ENCODE data around the gene TTYH1.
A peak's percentile ranks its signal among the peaks of the same experiment; 100 is the strongest.
"Not testable (repeated sequence)": the region's sequence is repeated elsewhere in the genome, so short reads cannot be mapped to it uniquely, and the experiment has no call there.

TTYH1 gene

GRCh38 chr19:54446349-54446748 is 31.1 kb downstream of the TTYH1 start:
- not testable (repeated sequence) for DNase-seq

DNA sequence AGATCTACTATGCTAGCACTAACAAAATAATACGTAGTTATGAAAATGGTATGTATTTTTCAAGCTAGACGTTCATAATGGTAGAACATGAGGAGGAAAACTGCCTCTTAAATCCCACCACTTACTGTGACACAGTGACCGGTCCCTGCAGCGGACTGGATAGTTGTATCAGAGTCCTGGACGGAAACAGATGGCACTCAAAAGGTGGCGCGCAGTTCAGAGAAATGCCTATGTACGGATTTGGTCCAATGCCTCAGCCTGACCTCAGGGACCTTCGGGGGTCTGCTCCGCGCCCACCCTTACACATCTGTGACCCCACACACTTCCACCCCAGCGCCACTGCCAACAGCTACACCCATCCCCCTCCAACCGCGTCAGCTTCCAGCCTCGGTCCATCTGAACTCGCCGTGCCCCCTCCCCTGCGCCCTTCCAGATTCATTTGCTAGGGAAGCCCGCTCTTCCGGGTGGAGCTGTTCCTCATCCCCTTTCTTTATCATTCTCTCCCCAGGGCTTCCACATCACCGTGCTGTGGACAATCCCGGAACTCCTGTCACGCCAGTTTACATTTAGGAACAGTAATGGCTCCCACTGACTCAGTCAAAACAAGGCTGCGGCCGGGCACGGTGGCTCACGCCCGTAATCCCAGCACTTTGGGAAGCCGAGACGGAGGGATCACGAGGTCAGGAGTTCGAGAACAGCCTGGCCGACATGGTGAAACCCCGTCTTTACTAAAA is 32.9 kb downstream of the TTYH1 start:
- DNase-seq, result no peak

GRCh38 chr19:54448774-54449700 is 33.8 kb downstream of the TTYH1 start, which contains the start of gene LENG8:
TSS of gene LENG8 (plus strand) at chr19:54449199. CDS start at chr19:54451345, 2,146 bp downstream.
- DNase-seq, result peak; percentile 91

DNA sequence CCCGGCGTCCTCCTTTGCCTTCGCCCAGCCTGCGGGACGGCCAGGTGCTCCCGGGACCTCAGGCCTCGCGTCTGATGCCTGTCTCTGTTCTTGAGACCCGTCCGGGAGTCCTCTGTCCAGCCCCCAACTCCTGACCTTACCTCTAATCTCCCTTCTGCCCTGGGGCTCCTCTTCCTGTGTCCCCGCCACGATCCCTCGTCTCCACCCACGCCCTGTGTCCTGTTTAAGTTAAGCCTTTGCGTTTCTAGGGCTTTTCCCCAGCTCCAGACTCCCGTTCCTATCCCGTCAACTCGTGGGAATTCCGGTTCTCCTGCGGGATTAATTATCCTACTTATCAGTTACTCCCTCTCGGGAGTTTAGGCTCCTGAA is 34.4 kb downstream of the TTYH1 start:
- no peak for DNase-seq

DNA sequence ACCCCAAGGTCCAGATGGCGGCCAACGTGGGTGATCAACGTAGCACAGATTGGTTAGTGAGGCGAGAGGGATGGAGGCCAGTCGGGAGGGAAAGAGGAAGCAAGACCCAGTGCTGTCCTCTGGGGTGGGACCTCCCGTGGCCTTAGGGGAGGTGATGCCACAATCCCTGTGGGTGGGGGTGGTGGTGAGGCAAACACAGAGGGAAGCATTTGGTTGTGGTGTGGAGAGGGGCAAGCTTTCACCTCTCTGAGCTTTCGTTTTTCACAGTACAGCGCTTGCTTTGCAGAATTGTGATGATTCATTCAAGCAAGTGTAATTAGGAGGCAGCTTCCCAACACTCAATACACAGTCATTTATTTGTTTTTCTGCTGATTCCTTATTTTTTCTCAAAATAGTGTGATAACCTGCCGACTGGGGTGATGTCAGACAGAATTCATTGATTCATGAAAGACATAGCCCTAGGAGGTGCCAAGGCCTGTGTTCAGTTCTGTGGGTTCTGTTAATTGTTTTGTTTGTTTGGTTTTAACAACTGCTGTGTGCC is 36.1 kb downstream of the TTYH1 start:
- DNase-seq, result no peak

DNA sequence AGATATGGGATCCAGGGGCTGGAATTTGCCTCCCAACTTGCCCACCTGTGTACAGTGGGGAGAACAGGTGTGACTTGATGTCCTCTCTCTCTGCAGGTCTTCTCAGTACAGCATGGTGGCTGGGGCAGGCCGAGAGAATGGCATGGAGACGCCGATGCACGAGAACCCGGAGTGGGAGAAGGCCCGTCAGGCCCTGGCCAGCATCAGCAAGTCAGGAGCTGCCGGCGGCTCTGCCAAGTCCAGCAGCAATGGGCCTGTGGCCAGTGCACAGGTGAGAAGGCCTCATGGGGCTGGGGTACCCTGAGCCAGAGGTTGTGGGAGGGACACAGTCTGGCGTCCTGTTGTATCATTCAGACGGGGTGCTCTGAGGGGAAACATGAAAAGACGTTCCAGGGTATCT is 36.7 kb downstream of the TTYH1 start:
- DNase-seq, result no peak

DNA sequence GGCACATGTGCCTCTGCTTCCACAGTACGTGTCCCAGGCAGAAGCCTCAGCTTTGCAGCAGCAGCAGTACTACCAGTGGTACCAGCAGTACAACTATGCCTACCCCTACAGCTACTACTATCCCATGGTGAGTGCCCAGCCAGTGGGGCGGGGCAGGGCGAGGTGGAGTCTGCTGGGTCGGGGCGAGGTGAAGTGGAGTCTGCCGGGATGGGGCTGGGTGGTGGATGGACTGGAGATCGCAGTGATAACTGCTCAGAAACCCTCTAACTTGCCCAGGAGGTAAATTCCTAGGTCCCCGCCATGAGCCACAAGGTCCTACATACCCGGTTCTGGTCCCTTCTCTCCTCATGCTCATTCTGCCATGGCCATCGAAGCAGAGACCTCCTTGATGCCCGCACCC is 37.4 kb downstream of the TTYH1 start:
- no peak for DNase-seq

- DNase-seq, result no peak
Observed at GRCh38 chr19:54453921-54454780, 38.9 kb downstream of the TTYH1 start.

DNA sequence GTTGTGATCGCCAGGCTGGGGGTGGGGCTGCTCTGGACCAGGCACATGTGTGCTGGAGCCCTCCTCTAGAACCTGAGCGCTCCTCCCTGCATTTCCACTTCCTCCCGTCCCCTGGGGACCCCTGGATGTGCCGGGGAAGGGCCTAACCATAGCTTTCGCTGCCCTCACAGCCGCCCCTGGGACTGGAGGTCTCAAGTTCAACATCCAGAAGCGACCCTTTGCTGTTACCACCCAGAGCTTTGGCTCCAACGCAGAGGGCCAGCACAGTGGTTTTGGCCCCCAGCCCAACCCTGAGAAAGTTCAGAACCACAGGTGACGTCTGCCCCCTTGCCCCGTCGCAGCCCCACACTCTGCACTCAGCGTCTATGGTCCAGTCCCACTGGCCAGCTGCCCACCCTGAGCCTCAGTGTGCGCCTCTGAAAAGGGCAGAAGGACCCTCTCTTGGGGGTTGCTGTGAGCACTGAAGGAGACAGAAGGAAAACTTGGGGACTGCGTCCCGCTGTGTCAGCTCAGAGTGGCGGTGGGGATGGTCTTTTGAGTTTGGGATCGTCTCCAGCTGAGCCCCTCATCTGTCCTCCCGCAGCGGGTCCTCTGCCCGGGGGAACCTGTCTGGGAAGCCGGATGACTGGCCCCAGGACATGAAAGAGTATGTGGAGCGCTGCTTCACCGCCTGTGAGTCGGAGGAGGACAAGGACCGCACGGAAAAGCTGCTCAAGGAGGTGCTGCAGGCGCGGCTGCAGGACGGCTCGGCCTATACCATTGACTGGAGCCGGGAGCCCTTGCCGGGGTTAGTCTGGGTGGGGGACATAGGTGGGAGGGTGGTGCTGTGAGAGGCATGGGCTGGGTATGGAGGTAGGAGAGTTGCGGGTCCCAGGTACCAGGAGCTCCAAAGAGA is 39.8 kb downstream of the TTYH1 start:
- no peak for DNase-seq

GRCh38 chr19:54455786-54456422 is 40.6 kb downstream of the TTYH1 start:
- DNase-seq, result no peak

DNA sequence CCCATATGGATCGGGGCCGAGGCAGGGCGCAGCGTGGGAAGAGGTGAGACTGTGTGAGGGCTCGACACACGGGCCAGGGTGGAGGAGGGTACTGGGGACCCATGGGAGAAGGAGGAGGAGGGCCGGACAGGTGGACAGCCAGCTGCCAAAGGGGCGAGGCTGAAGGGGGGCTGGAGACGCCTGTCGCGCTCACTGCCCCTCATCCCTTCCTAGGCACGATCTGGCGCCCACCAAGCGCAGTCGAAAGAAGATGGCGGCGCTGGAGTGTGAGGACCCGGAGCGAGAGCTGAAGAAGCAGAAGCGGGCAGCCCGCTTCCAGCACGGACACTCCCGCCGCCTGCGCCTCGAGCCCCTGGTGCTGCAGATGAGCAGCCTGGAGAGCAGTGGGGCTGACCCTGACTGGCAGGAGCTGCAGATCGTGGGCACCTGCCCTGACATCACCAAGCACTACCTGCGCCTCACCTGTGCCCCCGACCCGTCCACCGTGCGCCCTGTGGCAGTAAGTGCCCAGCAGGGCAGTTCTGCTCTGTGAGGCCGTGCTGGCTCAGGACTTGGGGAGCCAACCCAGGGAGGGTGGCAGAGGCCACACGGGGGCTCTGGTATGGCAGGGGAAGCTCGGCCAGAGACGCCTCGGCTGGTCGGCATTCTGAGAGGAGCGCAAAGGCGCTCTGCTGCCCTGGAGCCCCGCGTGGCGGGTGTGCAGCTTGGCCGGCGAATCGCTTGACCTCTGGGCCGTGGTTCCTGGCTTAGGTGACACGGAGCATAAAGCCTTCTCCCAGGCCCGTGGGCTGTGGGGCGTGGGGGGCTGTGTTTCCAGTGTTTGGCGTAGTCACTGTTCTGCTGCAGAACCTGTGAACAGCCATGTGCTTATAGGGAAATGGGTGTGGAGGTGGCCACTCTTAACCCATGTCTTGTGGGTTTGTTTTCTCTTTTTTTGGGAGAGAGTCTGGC is 41.4 kb downstream of the TTYH1 start:
- no peak for DNase-seq

GRCh38 chr19:54457773-54458647 is 42.7 kb downstream of the TTYH1 start:
- DNase-seq, result no peak

- no peak for DNase-seq
Observed at GRCh38 chr19:54458648-54459281, 43.5 kb downstream of the TTYH1 start.

DNA sequence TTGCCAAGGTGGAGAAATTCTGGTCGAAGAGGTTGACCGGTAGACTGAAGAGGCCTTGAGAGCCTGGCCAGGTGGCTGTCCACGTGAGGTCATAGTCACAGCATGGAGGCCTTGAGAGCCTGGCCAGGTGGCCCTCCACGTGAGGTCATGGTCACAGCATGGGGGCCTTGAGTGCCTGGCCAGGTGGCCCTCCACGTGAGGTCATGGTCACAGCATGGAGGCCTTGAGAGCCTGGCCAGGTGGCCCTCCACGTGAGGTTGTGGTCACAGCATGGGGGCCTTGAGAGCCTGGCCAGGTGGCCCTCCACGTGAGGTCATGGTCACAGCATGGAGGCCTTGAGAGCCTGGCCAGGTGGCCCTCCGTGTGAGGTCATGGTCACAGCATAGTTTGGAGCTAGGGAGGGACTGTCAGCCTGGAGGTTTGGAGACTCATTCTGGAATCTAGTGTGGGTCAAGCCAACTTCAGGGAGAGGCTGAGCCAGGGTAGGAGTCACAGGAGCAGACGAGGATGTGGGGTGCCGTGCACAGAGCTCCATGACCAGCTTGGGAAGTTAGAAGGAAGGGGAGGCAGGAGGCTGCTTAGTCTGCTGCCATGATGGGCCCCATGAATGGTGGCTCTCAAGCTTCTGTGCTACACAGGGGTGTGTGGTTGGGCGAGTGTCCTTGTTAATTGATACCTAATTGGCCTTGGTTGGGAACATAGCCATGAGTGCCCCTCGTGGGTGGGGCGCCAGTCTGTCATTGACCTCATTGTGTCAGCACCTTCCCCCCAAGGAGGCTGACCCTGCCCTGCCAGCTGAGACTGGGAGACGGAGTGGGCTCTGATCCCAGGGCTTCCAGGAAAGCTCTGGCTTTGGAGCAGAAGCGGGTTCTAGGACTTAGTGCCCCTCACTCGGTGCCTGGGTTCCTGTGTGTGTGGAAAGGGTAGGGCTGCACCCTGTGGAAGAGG is 44.3 kb downstream of the TTYH1 start:
- no peak for DNase-seq

- DNase-seq, result no peak
Observed at GRCh38 chr19:54460230-54461005, 45.2 kb downstream of the TTYH1 start.

GRCh38 chr19:54461210-54461609 is 45.9 kb downstream of the TTYH1 start:
- no peak for DNase-seq
